ENCODE measurements around the gene EMC1.

GRCh38 chr1:19193004-19193403 lies 58.3 kb downstream of the EMC1 start:
- no peak for TF ChIP-seq JUNB (IDR thresholded peaks at IDR 0.05)
- TF ChIP-seq, protein P1, sequence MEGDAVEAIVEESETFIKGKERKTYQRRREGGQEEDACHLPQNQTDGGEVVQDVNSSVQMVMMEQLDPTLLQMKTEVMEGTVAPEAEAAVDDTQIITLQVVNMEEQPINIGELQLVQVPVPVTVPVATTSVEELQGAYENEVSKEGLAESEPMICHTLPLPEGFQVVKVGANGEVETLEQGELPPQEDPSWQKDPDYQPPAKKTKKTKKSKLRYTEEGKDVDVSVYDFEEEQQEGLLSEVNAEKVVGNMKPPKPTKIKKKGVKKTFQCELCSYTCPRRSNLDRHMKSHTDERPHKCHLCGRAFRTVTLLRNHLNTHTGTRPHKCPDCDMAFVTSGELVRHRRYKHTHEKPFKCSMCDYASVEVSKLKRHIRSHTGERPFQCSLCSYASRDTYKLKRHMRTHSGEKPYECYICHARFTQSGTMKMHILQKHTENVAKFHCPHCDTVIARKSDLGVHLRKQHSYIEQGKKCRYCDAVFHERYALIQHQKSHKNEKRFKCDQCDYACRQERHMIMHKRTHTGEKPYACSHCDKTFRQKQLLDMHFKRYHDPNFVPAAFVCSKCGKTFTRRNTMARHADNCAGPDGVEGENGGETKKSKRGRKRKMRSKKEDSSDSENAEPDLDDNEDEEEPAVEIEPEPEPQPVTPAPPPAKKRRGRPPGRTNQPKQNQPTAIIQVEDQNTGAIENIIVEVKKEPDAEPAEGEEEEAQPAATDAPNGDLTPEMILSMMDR (IDR thresholded peaks at IDR 0.05) = no peak
- TF ChIP-seq KDM1A (IDR thresholded peaks at IDR 0.05; ENCODE audit: low read depth) = no peak
- TF ChIP-seq, protein P2, sequence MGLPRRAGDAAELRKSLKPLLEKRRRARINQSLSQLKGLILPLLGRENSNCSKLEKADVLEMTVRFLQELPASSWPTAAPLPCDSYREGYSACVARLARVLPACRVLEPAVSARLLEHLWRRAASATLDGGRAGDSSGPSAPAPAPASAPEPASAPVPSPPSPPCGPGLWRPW (IDR thresholded peaks at IDR 0.05) = no peak
- no peak for TF ChIP-seq TP53 (CRISPR knock-in tag; IDR thresholded peaks at IDR 0.05)
- TF ChIP-seq MAX (IDR thresholded peaks at IDR 0.05) = no peak
- TF ChIP-seq ESRRA (IDR thresholded peaks at IDR 0.05; ENCODE audit: borderline replicate concordance, low read length) = no peak
- no peak for TF ChIP-seq MAFK (IDR thresholded peaks at IDR 0.05; ENCODE audit: partially characterized antibody)
- TF ChIP-seq, protein P3, sequence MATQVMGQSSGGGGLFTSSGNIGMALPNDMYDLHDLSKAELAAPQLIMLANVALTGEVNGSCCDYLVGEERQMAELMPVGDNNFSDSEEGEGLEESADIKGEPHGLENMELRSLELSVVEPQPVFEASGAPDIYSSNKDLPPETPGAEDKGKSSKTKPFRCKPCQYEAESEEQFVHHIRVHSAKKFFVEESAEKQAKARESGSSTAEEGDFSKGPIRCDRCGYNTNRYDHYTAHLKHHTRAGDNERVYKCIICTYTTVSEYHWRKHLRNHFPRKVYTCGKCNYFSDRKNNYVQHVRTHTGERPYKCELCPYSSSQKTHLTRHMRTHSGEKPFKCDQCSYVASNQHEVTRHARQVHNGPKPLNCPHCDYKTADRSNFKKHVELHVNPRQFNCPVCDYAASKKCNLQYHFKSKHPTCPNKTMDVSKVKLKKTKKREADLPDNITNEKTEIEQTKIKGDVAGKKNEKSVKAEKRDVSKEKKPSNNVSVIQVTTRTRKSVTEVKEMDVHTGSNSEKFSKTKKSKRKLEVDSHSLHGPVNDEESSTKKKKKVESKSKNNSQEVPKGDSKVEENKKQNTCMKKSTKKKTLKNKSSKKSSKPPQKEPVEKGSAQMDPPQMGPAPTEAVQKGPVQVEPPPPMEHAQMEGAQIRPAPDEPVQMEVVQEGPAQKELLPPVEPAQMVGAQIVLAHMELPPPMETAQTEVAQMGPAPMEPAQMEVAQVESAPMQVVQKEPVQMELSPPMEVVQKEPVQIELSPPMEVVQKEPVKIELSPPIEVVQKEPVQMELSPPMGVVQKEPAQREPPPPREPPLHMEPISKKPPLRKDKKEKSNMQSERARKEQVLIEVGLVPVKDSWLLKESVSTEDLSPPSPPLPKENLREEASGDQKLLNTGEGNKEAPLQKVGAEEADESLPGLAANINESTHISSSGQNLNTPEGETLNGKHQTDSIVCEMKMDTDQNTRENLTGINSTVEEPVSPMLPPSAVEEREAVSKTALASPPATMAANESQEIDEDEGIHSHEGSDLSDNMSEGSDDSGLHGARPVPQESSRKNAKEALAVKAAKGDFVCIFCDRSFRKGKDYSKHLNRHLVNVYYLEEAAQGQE (IDR thresholded peaks at IDR 0.05) = no peak
- no peak for TF ChIP-seq MAZ (IDR thresholded peaks at IDR 0.05; ENCODE audit: borderline replicate concordance, low read depth, low read length)
- TF ChIP-seq ATOH8 (CRISPR knock-in tag; IDR thresholded peaks at IDR 0.05; ENCODE audit: low read depth) = no peak
- no peak for TF ChIP-seq POLR2A (IDR thresholded peaks at IDR 0.05; ENCODE audit: low read length)
- no peak for TF ChIP-seq CEBPB (IDR thresholded peaks at IDR 0.05)

Data from A549 (cell line).